K562 (cell line): ENCODE measurements around the gene CACNB2. TPM values are rescaled to one million over a fixed set of nuclear protein-coding genes. Genes with fewer than 3 reads are reported as not detected.

Experiments
- ATAC-seq: fragments of 200-7000 bp; cut with Tn5 transposase; 3 replicates; pipeline ENCODE4 v1.9.1; 2020; ENCODE audit warnings: moderate library complexity
- BruUV-seq: library from RNA; stranded (reverse); fragments of 400-500 nt; replicated peaks from 2 replicates; lab custom pipeline; 2021; lab: Mats Ljungman, UMichigan
- CTCF ChIA-PET: fragments of 300-600 bp; formaldehyde crosslinking; extraction: SDS; loops from one replicate; lab custom pipeline; 2021; ENCODE audit warnings: low intra/inter-chr PET ratio; lab: Yijun Ruan, JAX
- POLR2A ChIA-PET: fragments of 300-600, 350-650 bp; sonication (Branson Sonifier 250); formaldehyde crosslinking; extraction: SDS; loops from one replicate; lab custom pipeline; 2021; ENCODE audit warnings: antibody characterized with exemption, inconsistent platforms; lab: Yijun Ruan, JAX
- DNase-seq, 4 experiments: peaks; one replicate each; pipeline versions ENCODE4 v3.0.0 to v3.0.0-alpha.2; 2011 to 2018; ENCODE audit warnings: low spot score in 3 of 4, mixed read lengths in 3 of 4; ENCODE audit errors: extremely low read depth in 1 of 4
- FAIRE-seq: peaks from 2 replicates; lab custom pipeline; 2011; peaks lifted over from hg19 to GRCh38; lab: Jason Lieb, UNC
- H2AFZ ChIP-seq: 2 replicates; pipeline ENCODE4 v1.6.0; 2011; ENCODE audit warnings: low read depth, low read length, control low read depth, inconsistent platforms
- H3K27ac ChIP-seq: fragments of 200-600 bp; 3 replicates; pipeline ENCODE4 v1.8.0; 2011; ENCODE audit warnings: low read depth, mild to moderate bottlenecking, control low read depth, inconsistent platforms, low read length, moderate library complexity, mixed read lengths; ENCODE audit errors: extremely low read depth
- H3K27me3 ChIP-seq, 2 experiments: fragments of 300-600 bp in 1 of 2; 2 replicates in 1 of 2; 3 replicates in 1 of 2; pipeline versions ENCODE4 v1.6.0 to v1.8.0; 2011; ENCODE audit warnings: inconsistent platforms in 2 of 2, low read length in 2 of 2, mild to moderate bottlenecking in 1 of 2, mixed read lengths in 1 of 2, moderate library complexity in 1 of 2; ENCODE audit not compliant: control insufficient read depth in 2 of 2, insufficient read depth in 2 of 2
- H3K36me3 ChIP-seq: fragments of 300-600 bp; 3 replicates; pipeline ENCODE4 v1.8.0; 2011; ENCODE audit warnings: mild to moderate bottlenecking, low read length, inconsistent platforms; ENCODE audit not compliant: control insufficient read depth, insufficient read depth
- H3K4me1 ChIP-seq, 2 experiments: fragments of 200-600 bp in 1 of 2; replicated peaks in 1 of 2; 2 replicates in 1 of 2; 3 replicates in 1 of 2; pipeline versions ENCODE4 v1.5.1 to v1.8.0; 2011; ENCODE audit warnings: inconsistent platforms in 2 of 2, low read length in 2 of 2, mild to moderate bottlenecking in 1 of 2, mixed read lengths in 1 of 2, moderate library complexity in 1 of 2; ENCODE audit not compliant: control insufficient read depth in 2 of 2, insufficient read depth in 2 of 2
- H3K4me2 ChIP-seq: 2 replicates; pipeline ENCODE4 v1.6.1; 2011; ENCODE audit warnings: low read length, control low read depth, inconsistent platforms, mixed read lengths; ENCODE audit not compliant: insufficient read depth
- H3K4me3 ChIP-seq: fragments of 200-600 bp; sonication (generic), shearing (Covaris generic); 2 replicates; pipeline ENCODE4 v1.5.1; 2016; ENCODE audit warnings: control low read depth, inconsistent platforms
- H3K79me2 ChIP-seq: fragments of 200-600 bp; 3 replicates; pipeline ENCODE4 v1.8.0; 2011; ENCODE audit warnings: low read length, inconsistent platforms; ENCODE audit not compliant: control insufficient read depth, insufficient read depth
- H3K9ac ChIP-seq, 2 experiments: 2 replicates each; pipeline versions ENCODE4 v1.6.0 to v1.6.1; 2011; ENCODE audit warnings: low read depth in 2 of 2, low read length in 2 of 2, control low read depth in 1 of 2, inconsistent platforms in 1 of 2, mild to moderate bottlenecking in 1 of 2, mixed read lengths in 1 of 2; ENCODE audit not compliant: insufficient read depth in 1 of 2
- H3K9me1 ChIP-seq: one replicate; pipeline ENCODE4 v1.6.0; 2011; ENCODE audit warnings: inconsistent platforms, mild to moderate bottlenecking, low read length, moderate library complexity; ENCODE audit not compliant: control insufficient read depth, insufficient read depth
- H3K9me3 ChIP-seq: replicated peaks from 2 replicates; pipeline ENCODE4 v1.5.1; 2011; ENCODE audit warnings: low read depth, low read length, inconsistent platforms; ENCODE audit not compliant: control insufficient read depth, insufficient read depth
- H4K20me1 ChIP-seq: replicated peaks from 2 replicates; pipeline ENCODE4 v1.6.1; 2011; ENCODE audit warnings: low read length, inconsistent platforms, mixed read lengths; ENCODE audit not compliant: control insufficient read depth, insufficient read depth
- CBFA2T3 ChIP-seq: fragments of 450-650 bp; IDR thresholded peaks from 2 replicates; pipeline ENCODE4 v1.6.1; 2017
- GMEB1 ChIP-seq: fragments of 250-450 bp; sonication (Bioruptor Pico); IDR thresholded peaks from 2 replicates; pipeline ENCODE4 v1.4.0; 2020; ENCODE audit warnings: mild to moderate bottlenecking
- KDM2B ChIP-seq: fragments of 250-450 bp; sonication (Bioruptor Pico); IDR thresholded peaks from 2 replicates; pipeline ENCODE4 v1.8.0; 2021; ENCODE audit warnings: mild to moderate bottlenecking, moderate library complexity
- PHB2 ChIP-seq: fragments of 450-650 bp; IDR thresholded peaks from 2 replicates; pipeline ENCODE4 v1.6.1; 2017; ENCODE audit warnings: low read depth
- RBFOX2 ChIP-seq: fragments of 200-400 bp; formaldehyde crosslinking; IDR thresholded peaks from 2 replicates; pipeline ENCODE4 v1.6.1; 2017; ENCODE audit warnings: low read depth, mild to moderate bottlenecking, low read length, moderate library complexity
- SREBF2 ChIP-seq: sonication (generic); formaldehyde crosslinking; IDR thresholded peaks from 2 replicates; pipeline ENCODE4 v1.4.0; 2020; ENCODE audit warnings: mild to moderate bottlenecking, missing genetic modification reagents
- XRCC4 ChIP-seq: IDR thresholded peaks from one replicate; pipeline ENCODE4 v1.6.1; 2011; ENCODE audit not compliant: insufficient read depth, insufficient read length; ENCODE audit errors: extremely low read depth
- YBX1 ChIP-seq: fragments of 450-650 bp; IDR thresholded peaks from 2 replicates; pipeline ENCODE4 v1.7.1; 2016; ENCODE audit warnings: mild to moderate bottlenecking
- ZNF395 ChIP-seq: fragments of 200-800 bp; sonication (Bioruptor generic); IDR thresholded peaks from 2 replicates; pipeline ENCODE4 v1.6.1; 2017; ENCODE audit warnings: missing genetic modification characterization, missing compliant biosample characterization
- WGBS: fragments of 100-300 bp; shearing (Covaris generic); methylation state at CpG from one replicate; pipeline ENCODE4 v1.1.6; 2016; ENCODE audit warnings: low coverage, mixed read lengths; ENCODE audit not compliant: insufficient coverage; ENCODE audit errors: missing lambda C conversion rate; 5-methylcytosine and 5-hydroxymethylcytosine counted together
- in situ Hi-C: fragments of 300-500 bp; cut with MboI; formaldehyde crosslinking; loops from 4 replicates; pipeline ENCODE4 v1.15.0; 2018; ENCODE audit warnings: inconsistent platforms, mixed read lengths
- intact Hi-C: fragments of 100-400 bp; cut with micrococcal nuclease; formaldehyde crosslinking; loops from 2 replicates; pipeline ENCODE4 v1.14.2; 2022
- polyA plus RNA-seq, 8 experiments: library from polyadenylated mRNA; depleted of rRNA in 4 of 8; stranded (reverse) in 5 of 8; unstranded in 3 of 8; fragments of >200 nt; fragmentation: Nextera tagmentation in 2 of 8; fragmentation: Illumina TruSeq in 1 of 8; extraction: Ambion mirVana in 2 of 8; extraction: Trizol in 1 of 8; gene quantifications; 2 replicates each; pipeline versions ENCODE4 v1.2.1 to v1.2.3, GENCODE V29; 2011 to 2014; ENCODE audit warnings: inconsistent platforms in 1 of 8, missing spikeins in 1 of 8
- total RNA-seq, 7 experiments: library from RNA; depleted of rRNA in 6 of 7; stranded (reverse); fragments of >200 nt in 6 of 7; fragmentation: Illumina TruSeq in 2 of 7; extraction: Trizol in 2 of 7; gene quantifications; 2 replicates each; pipeline versions ENCODE4 v1.2.1 to v1.2.3, GENCODE V29; 2011 to 2021; ENCODE audit warnings: low replicate concordance in 1 of 7
- TF ChIP-seq, protein P1 (sequence below): fragments of 450-650 bp; formaldehyde crosslinking; conservative IDR thresholded peaks from 2 replicates; pipeline ENCODE4 v1.4.0; 2022; ENCODE audit warnings: mild to moderate bottlenecking, missing genetic modification characterization
- TF ChIP-seq, protein P2 (sequence below): fragments of 450-650 bp; formaldehyde crosslinking; IDR thresholded peaks from 2 replicates; pipeline ENCODE4 v1.4.0; 2020; ENCODE audit warnings: mild to moderate bottlenecking, moderate library complexity

CACNB2 gene
- total and polyA plus RNA-seq, 9 of the 15 experiments (the other 6 are each of a cell fraction or from before 2014, with no cell fraction given): 1.8 to 2.2 TPM; not detected in 7

GRCh38 chr10:18099415-18099814 lies 40.8 kb upstream of the CACNB2 start:
- no peak for DNase-seq
- POLR2A ChIA-PET: no interaction called here
- H3K27ac ChIP-seq: no peak overlapping the region
- H3K4me3 ChIP-seq: no peak overlapping the region
- H3K9ac ChIP-seq: no peak overlapping the region
- H3K79me2 ChIP-seq: no peaks in the 10 kb centered on the region
- no peak for ATAC-seq
- no peaks in the 10 kb centered on the region for H3K9me1 ChIP-seq
- TF ChIP-seq GMEB1 (CRISPR knock-in tag) (no peak), PHB2 (no peak), YBX1 (no peak)
- intact Hi-C loops (loop anchor here (10.0 kb wide), 1 partner anchor 495 kb away; no protein-coding TSS in a partner anchor), in situ Hi-C loops (no loop called here)
- no peak overlapping the region for H3K4me2 ChIP-seq
- no TSS peak for BruUV-seq
- no peaks in the 10 kb centered on the region for H3K4me1 ChIP-seq
- CTCF ChIA-PET: no interaction called here
- no peaks in the 10 kb centered on the region for H4K20me1 ChIP-seq
- H3K9me3 ChIP-seq: no peaks in the 10 kb centered on the region
- H2AFZ ChIP-seq: no peak overlapping the region
- FAIRE-seq: no peak
- H3K27me3 ChIP-seq: no peaks in the 10 kb centered on the region; a peak in 1 of 5 replicates
- no peaks in the 10 kb centered on the region for H3K36me3 ChIP-seq
- WGBS: 3% methylated on average over 3 of the region's 3 CpGs

DNA sequence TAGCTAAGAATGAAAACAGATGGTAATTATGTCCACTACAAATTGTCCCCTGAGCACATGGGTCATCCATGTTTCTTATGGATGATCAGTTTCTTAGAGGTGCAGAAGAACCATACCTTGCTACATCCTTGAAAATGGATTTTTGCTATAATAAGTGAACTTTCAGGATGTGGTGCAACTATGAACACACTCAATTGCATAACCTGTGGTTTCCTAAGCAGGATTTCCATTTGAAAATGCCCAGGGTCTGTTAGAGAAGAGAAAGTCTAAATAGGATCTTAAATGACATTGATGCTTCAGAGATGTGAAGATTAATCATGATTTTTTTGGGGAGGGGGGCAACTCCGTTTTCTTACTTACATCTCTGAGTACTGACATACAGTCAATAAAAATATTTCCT lies 39.6 kb upstream of the CACNB2 start:
- Histone ChIP-seq H3K27ac (no peak overlapping the region), H2AFZ (no peak overlapping the region), H3K9me3 (no peaks in the 10 kb centered on the region), H3K36me3 (no peaks in the 10 kb centered on the region), H3K4me2 (no peak overlapping the region), H4K20me1 (no peaks in the 10 kb centered on the region), H3K79me2 (no peaks in the 10 kb centered on the region), H3K4me3 (no peak overlapping the region), H3K9me1 (no peaks in the 10 kb centered on the region), H3K27me3 (no peaks in the 10 kb centered on the region; a peak in 1 of 5 replicates), H3K9ac (no peak overlapping the region), H3K4me1 (no peaks in the 10 kb centered on the region)
- in situ Hi-C loops (loop anchor here (25.0 kb wide), 1 partner anchor 488 kb away; the partner anchor contains the start of gene HACD1), intact Hi-C loops (no loop called here)
- WGBS: 0% methylated on average over 1 of the region's 1 CpG
- POLR2A ChIA-PET: no interaction called here
- no peak for DNase-seq
- FAIRE-seq: no peak
- CTCF ChIA-PET: no interaction called here
- no TSS peak for BruUV-seq
- ATAC-seq: no peak
- TF ChIP-seq SREBF2 (no peak), CBFA2T3 (no peak), KDM2B (CRISPR knock-in tag) (no peak), ZNF395 (CRISPR knock-in tag) (no peak), XRCC4 (no peak), RBFOX2 (no peak)
- TF ChIP-seq, protein P1, sequence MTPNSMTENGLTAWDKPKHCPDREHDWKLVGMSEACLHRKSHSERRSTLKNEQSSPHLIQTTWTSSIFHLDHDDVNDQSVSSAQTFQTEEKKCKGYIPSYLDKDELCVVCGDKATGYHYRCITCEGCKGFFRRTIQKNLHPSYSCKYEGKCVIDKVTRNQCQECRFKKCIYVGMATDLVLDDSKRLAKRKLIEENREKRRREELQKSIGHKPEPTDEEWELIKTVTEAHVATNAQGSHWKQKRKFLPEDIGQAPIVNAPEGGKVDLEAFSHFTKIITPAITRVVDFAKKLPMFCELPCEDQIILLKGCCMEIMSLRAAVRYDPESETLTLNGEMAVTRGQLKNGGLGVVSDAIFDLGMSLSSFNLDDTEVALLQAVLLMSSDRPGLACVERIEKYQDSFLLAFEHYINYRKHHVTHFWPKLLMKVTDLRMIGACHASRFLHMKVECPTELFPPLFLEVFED (CRISPR knock-in tag): no peak
- TF ChIP-seq, protein P2, sequence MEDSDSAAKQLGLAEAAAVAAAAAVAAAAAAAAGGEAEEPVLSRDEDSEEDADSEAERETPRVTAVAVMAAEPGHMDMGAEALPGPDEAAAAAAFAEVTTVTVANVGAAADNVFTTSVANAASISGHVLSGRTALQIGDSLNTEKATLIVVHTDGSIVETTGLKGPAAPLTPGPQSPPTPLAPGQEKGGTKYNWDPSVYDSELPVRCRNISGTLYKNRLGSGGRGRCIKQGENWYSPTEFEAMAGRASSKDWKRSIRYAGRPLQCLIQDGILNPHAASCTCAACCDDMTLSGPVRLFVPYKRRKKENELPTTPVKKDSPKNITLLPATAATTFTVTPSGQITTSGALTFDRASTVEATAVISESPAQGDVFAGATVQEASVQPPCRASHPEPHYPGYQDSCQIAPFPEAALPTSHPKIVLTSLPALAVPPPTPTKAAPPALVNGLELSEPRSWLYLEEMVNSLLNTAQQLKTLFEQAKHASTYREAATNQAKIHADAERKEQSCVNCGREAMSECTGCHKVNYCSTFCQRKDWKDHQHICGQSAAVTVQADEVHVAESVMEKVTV (CRISPR knock-in tag): no peak
